GM12878 (cell line): Measurements from ENCODE around the gene UBXN11. TPM values are rescaled to one million over a fixed set of nuclear protein-coding genes. Genes with fewer than 3 reads are reported as not detected.

Experiments
- BHLHE40 ChIP-seq, 2 experiments: fragments of 450-650 bp in 1 of 2; IDR thresholded peaks; 2 replicates each; pipeline ENCODE4 v1.6.1; 2011 to 2017; ENCODE audit warnings: low read depth in 2 of 2, borderline replicate concordance in 1 of 2, improper control_type of control experiment in 1 of 2, low read length in 1 of 2, mild to moderate bottlenecking in 1 of 2
- BMI1 ChIP-seq: fragments of 450-650 bp; IDR thresholded peaks from 2 replicates; pipeline ENCODE4 v1.6.1; 2016; ENCODE audit warnings: mild to moderate bottlenecking, moderate library complexity, borderline replicate concordance
- BRCA1 ChIP-seq: IDR thresholded peaks from 2 replicates; pipeline ENCODE4 v1.6.1; 2011; ENCODE audit warnings: low read depth, low read length, improper control_type of control experiment
- CEBPB ChIP-seq, 2 experiments: fragments of 150-350 bp in 1 of 2; IDR thresholded peaks; 2 replicates each; pipeline ENCODE4 v1.6.1; 2012 to 2014; ENCODE audit warnings: low read depth in 2 of 2, low read length in 2 of 2, borderline replicate concordance in 1 of 2, inconsistent platforms in 1 of 2
- CREB1 ChIP-seq: IDR thresholded peaks from 2 replicates; pipeline ENCODE4 v1.6.1; 2012; ENCODE audit warnings: low read depth, mild to moderate bottlenecking, inconsistent platforms
- EP300 ChIP-seq, 2 experiments: fragments of 150-350 bp in 1 of 2; IDR thresholded peaks; 2 replicates each; pipeline ENCODE4 v1.6.1; 2011 to 2012; ENCODE audit warnings: low read depth in 2 of 2, low read length in 2 of 2, borderline replicate concordance in 1 of 2, improper control_type of control experiment in 1 of 2, inconsistent platforms in 1 of 2; ENCODE audit not compliant: control insufficient read depth in 1 of 2
- EZH2 ChIP-seq: IDR thresholded peaks from 2 replicates; pipeline ENCODE4 v1.6.1; 2012; ENCODE audit warnings: low read depth, mild to moderate bottlenecking, control low read depth, inconsistent platforms, low read length, borderline replicate concordance; ENCODE audit not compliant: control insufficient read depth
- HCFC1 ChIP-seq: fragments of 150-350 bp; IDR thresholded peaks from 2 replicates; pipeline ENCODE4 v1.6.1; 2014; ENCODE audit warnings: low read length
- IRF4 ChIP-seq: IDR thresholded peaks from 2 replicates; pipeline ENCODE4 v1.6.1; 2011; ENCODE audit warnings: low read depth, low read length
- IRF5 ChIP-seq: fragments of 450-650 bp; IDR thresholded peaks from 2 replicates; pipeline ENCODE4 v1.6.1; 2017; ENCODE audit warnings: borderline replicate concordance
- KAT2A ChIP-seq: conservative IDR thresholded peaks from 2 replicates; pipeline ENCODE4 v1.6.1; 2011; ENCODE audit warnings: low read depth, low read length; ENCODE audit not compliant: control insufficient read depth
- KDM1A ChIP-seq: fragments of 200-600 bp; sonication (generic); IDR thresholded peaks from 2 replicates; pipeline ENCODE4 v1.6.1; 2016; ENCODE audit warnings: borderline replicate concordance
- LARP7 ChIP-seq: fragments of 450-650 bp; IDR thresholded peaks from 2 replicates; pipeline ENCODE4 v1.6.1; 2017; ENCODE audit warnings: mild to moderate bottlenecking
- NR2F1 ChIP-seq: fragments of 450-650 bp; conservative IDR thresholded peaks from 2 replicates; pipeline ENCODE4 v1.6.1; 2017; ENCODE audit warnings: mild to moderate bottlenecking
- PML ChIP-seq: IDR thresholded peaks from 2 replicates; pipeline ENCODE4 v1.6.1; 2012; ENCODE audit warnings: low read length, inconsistent platforms
- RBBP5 ChIP-seq: fragments of 200-600 bp; sonication (generic); conservative IDR thresholded peaks from 2 replicates; pipeline ENCODE4 v1.6.1; 2016
- RFX5 ChIP-seq: IDR thresholded peaks from 2 replicates; pipeline ENCODE4 v1.6.1; 2011; ENCODE audit warnings: low read depth, low read length, improper control_type of control experiment
- SMAD1 ChIP-seq: fragments of 450-650 bp; IDR thresholded peaks from 2 replicates; pipeline ENCODE4 v1.6.1; 2018; ENCODE audit warnings: mild to moderate bottlenecking, low read depth; ENCODE audit not compliant: partially characterized antibody
- SUZ12 ChIP-seq: fragments of 200-600 bp; sonication (generic); IDR thresholded peaks from one replicate; pipeline ENCODE4 v1.6.1; 2018; ENCODE audit warnings: antibody characterized with exemption, mild to moderate bottlenecking; ENCODE audit not compliant: unreplicated experiment
- ZNF24 ChIP-seq: fragments of 450-650 bp; IDR thresholded peaks from 2 replicates; pipeline ENCODE4 v1.6.1; 2017; ENCODE audit warnings: antibody characterized with exemption, mild to moderate bottlenecking
- polyA plus RNA-seq, 11 experiments: library from polyadenylated mRNA; depleted of rRNA in 4 of 11; unstranded in 6 of 11; stranded (reverse) in 5 of 11; fragments of >200 nt; fragmentation: Nextera tagmentation in 4 of 11; fragmentation: Illumina TruSeq in 1 of 11; extraction: Ambion mirVana in 4 of 11; extraction: Trizol in 1 of 11; gene quantifications; 1 replicate in 1 of 11; 2 replicates in 10 of 11; pipeline versions ENCODE4 v1.2.1 to v1.2.3, GENCODE V29; 2011 to 2016; ENCODE audit warnings: inconsistent platforms in 2 of 11, missing spikeins in 2 of 11, low read depth in 1 of 11
- total RNA-seq, 4 experiments: library from RNA; depleted of rRNA in 3 of 4; stranded (reverse); fragments of >200 nt in 3 of 4; fragmentation: Illumina TruSeq in 1 of 4; extraction: Trizol in 1 of 4; gene quantifications; 2 replicates each; pipeline versions ENCODE4 v1.2.1 to v1.2.3, GENCODE V29; 2013 to 2021
- TF ChIP-seq, protein P1 (sequence below): fragments of 450-650 bp; IDR thresholded peaks from 2 replicates; pipeline ENCODE4 v1.6.1; 2018; ENCODE audit warnings: mild to moderate bottlenecking, low read depth, moderate library complexity; ENCODE audit not compliant: partially characterized antibody
- TF ChIP-seq, protein P2 (sequence below): fragments of 450-650 bp; IDR thresholded peaks from 2 replicates; pipeline ENCODE4 v1.6.1; 2016; ENCODE audit warnings: mild to moderate bottlenecking, moderate library complexity, borderline replicate concordance

Gene UBXN11
- total and polyA plus RNA-seq, 10 of the 15 experiments (the other 5 are each of a cell fraction or from before 2014, with no cell fraction given): 0.32 to 34.4 (median 9.6) TPM

DNA sequence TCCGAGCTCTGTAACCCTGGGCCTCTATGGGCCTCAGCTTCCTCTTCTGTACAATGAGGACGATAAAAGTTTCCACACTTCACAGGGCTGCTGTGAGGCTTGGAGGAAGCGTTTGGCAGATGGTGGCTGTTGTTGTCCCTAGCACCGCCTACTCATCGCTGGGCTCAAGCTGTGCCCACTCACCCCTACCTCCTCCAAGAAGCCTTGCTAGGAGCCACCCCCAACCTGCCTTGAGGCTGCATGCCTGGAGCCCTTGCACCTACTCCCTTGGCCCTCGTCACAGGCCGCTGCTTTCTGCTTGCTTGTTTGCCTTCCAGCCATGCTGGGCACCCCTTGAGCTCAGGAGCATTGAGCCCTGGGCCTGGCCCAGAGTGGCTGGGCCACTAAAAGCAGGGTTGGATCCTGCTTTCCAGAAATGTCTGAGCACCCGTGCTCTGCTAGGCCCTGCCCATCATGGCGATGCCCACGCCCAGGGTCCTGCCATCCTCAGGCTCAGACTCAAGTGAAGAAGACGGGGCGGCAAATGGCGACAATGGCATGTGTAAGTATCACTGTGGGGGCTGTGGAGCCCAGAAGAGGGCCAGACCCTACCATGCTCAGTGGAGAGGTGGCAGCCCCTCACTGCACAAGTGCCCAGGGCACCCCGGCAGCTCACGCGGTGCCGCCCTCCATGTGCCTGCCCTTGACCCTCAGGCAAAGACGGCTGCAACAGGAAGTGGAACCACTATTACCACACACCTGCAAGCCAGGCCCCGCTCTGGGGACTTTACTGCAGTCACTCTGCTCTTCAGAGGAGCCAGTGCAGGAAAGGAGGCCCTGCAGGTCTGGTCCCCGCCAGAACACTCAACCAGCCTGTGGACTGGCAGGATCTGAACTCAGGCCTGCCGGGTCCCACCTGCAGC is 17.0 kb downstream of the UBXN11 start (continued):
- no peak for TF ChIP-seq BRCA1
- TF ChIP-seq RFX5: no peak
- TF ChIP-seq HCFC1: no peak
- no peak for TF ChIP-seq ZNF24
- no peak for TF ChIP-seq IRF4
- peak; percentile 67 for TF ChIP-seq NR2F1
- TF ChIP-seq KAT2A: no peak
- no peak for TF ChIP-seq EP300 (IDR thresholded peaks at IDR 0.05; ENCODE audit: borderline replicate concordance in 1 of 2, control insufficient read depth in 1 of 2, low read depth in 2 of 2, low read length in 2 of 2)
- no peak for TF ChIP-seq IRF5
- no peak for TF ChIP-seq SUZ12
- TF ChIP-seq LARP7: no peak; the same call in 1 of the 2 replicates
- TF ChIP-seq BMI1: no peak
- TF ChIP-seq EZH2: no peak
- no peak for TF ChIP-seq CREB1
- TF ChIP-seq KDM1A: no peak
- TF ChIP-seq SMAD1: no peak
- TF ChIP-seq PML: no peak
- TF ChIP-seq CEBPB (IDR thresholded peaks at IDR 0.05; ENCODE audit: borderline replicate concordance in 1 of 2, low read depth in 2 of 2, low read length in 2 of 2): no peak
- peak; percentile 37 to 68; a peak in 3 of 4 replicates for TF ChIP-seq BHLHE40 (IDR thresholded peaks at IDR 0.05; ENCODE audit: borderline replicate concordance in 1 of 2, low read depth in 2 of 2, low read length in 1 of 2)
- TF ChIP-seq RBBP5: no peak
- TF ChIP-seq, protein P1, sequence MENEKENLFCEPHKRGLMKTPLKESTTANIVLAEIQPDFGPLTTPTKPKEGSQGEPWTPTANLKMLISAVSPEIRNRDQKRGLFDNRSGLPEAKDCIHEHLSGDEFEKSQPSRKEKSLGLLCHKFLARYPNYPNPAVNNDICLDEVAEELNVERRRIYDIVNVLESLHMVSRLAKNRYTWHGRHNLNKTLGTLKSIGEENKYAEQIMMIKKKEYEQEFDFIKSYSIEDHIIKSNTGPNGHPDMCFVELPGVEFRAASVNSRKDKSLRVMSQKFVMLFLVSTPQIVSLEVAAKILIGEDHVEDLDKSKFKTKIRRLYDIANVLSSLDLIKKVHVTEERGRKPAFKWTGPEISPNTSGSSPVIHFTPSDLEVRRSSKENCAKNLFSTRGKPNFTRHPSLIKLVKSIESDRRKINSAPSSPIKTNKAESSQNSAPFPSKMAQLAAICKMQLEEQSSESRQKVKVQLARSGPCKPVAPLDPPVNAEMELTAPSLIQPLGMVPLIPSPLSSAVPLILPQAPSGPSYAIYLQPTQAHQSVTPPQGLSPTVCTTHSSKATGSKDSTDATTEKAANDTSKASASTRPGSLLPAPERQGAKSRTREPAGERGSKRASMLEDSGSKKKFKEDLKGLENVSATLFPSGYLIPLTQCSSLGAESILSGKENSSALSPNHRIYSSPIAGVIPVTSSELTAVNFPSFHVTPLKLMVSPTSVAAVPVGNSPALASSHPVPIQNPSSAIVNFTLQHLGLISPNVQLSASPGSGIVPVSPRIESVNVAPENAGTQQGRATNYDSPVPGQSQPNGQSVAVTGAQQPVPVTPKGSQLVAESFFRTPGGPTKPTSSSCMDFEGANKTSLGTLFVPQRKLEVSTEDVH: no peak
- TF ChIP-seq, protein P2, sequence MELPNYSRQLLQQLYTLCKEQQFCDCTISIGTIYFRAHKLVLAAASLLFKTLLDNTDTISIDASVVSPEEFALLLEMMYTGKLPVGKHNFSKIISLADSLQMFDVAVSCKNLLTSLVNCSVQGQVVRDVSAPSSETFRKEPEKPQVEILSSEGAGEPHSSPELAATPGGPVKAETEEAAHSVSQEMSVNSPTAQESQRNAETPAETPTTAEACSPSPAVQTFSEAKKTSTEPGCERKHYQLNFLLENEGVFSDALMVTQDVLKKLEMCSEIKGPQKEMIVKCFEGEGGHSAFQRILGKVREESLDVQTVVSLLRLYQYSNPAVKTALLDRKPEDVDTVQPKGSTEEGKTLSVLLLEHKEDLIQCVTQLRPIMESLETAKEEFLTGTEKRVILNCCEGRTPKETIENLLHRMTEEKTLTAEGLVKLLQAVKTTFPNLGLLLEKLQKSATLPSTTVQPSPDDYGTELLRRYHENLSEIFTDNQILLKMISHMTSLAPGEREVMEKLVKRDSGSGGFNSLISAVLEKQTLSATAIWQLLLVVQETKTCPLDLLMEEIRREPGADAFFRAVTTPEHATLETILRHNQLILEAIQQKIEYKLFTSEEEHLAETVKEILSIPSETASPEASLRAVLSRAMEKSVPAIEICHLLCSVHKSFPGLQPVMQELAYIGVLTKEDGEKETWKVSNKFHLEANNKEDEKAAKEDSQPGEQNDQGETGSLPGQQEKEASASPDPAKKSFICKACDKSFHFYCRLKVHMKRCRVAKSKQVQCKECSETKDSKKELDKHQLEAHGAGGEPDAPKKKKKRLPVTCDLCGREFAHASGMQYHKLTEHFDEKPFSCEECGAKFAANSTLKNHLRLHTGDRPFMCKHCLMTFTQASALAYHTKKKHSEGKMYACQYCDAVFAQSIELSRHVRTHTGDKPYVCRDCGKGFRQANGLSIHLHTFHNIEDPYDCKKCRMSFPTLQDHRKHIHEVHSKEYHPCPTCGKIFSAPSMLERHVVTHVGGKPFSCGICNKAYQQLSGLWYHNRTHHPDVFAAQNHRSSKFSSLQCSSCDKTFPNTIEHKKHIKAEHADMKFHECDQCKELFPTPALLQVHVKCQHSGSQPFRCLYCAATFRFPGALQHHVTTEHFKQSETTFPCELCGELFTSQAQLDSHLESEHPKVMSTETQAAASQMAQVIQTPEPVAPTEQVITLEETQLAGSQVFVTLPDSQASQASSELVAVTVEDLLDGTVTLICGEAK: no peak
